K562 (cell line): ENCODE measurements around the gene CPZ. TPM values are rescaled to one million over a fixed set of nuclear protein-coding genes. Genes with fewer than 3 reads are reported as not detected.

ENCODE experiments used
- ATAC-seq: fragments of 200-7000 bp; cut with Tn5 transposase; 3 replicates; pipeline ENCODE4 v1.9.1; 2020; ENCODE audit warnings: moderate library complexity
- BruUV-seq: library from RNA; stranded (reverse); fragments of 400-500 nt; replicated peaks from 2 replicates; lab custom pipeline; 2021; lab: Mats Ljungman, UMichigan
- CTCF ChIA-PET: fragments of 300-600 bp; formaldehyde crosslinking; extraction: SDS; loops from one replicate; lab custom pipeline; 2021; ENCODE audit warnings: low intra/inter-chr PET ratio; lab: Yijun Ruan, JAX
- POLR2A ChIA-PET: fragments of 300-600, 350-650 bp; sonication (Branson Sonifier 250); formaldehyde crosslinking; extraction: SDS; loops from one replicate; lab custom pipeline; 2021; ENCODE audit warnings: antibody characterized with exemption, inconsistent platforms; lab: Yijun Ruan, JAX
- DNase-seq, 4 experiments: peaks; one replicate each; pipeline versions ENCODE4 v3.0.0 to v3.0.0-alpha.2; 2011 to 2018; ENCODE audit warnings: low spot score in 3 of 4, mixed read lengths in 3 of 4; ENCODE audit errors: extremely low read depth in 1 of 4
- FAIRE-seq: peaks from 2 replicates; lab custom pipeline; 2011; peaks lifted over from hg19 to GRCh38; lab: Jason Lieb, UNC
- H2AFZ ChIP-seq: 2 replicates; pipeline ENCODE4 v1.6.0; 2011; ENCODE audit warnings: low read depth, low read length, control low read depth, inconsistent platforms
- H3K27ac ChIP-seq: fragments of 200-600 bp; 3 replicates; pipeline ENCODE4 v1.8.0; 2011; ENCODE audit warnings: low read depth, mild to moderate bottlenecking, control low read depth, inconsistent platforms, low read length, moderate library complexity, mixed read lengths; ENCODE audit errors: extremely low read depth
- H3K27me3 ChIP-seq, 2 experiments: fragments of 300-600 bp in 1 of 2; 2 replicates in 1 of 2; 3 replicates in 1 of 2; pipeline versions ENCODE4 v1.6.0 to v1.8.0; 2011; ENCODE audit warnings: inconsistent platforms in 2 of 2, low read length in 2 of 2, mild to moderate bottlenecking in 1 of 2, mixed read lengths in 1 of 2, moderate library complexity in 1 of 2; ENCODE audit not compliant: control insufficient read depth in 2 of 2, insufficient read depth in 2 of 2
- H3K36me3 ChIP-seq: fragments of 300-600 bp; 3 replicates; pipeline ENCODE4 v1.8.0; 2011; ENCODE audit warnings: mild to moderate bottlenecking, low read length, inconsistent platforms; ENCODE audit not compliant: control insufficient read depth, insufficient read depth
- H3K4me1 ChIP-seq, 2 experiments: fragments of 200-600 bp in 1 of 2; replicated peaks in 1 of 2; 2 replicates in 1 of 2; 3 replicates in 1 of 2; pipeline versions ENCODE4 v1.5.1 to v1.8.0; 2011; ENCODE audit warnings: inconsistent platforms in 2 of 2, low read length in 2 of 2, mild to moderate bottlenecking in 1 of 2, mixed read lengths in 1 of 2, moderate library complexity in 1 of 2; ENCODE audit not compliant: control insufficient read depth in 2 of 2, insufficient read depth in 2 of 2
- H3K4me2 ChIP-seq: 2 replicates; pipeline ENCODE4 v1.6.1; 2011; ENCODE audit warnings: low read length, control low read depth, inconsistent platforms, mixed read lengths; ENCODE audit not compliant: insufficient read depth
- H3K4me3 ChIP-seq: fragments of 200-600 bp; sonication (generic), shearing (Covaris generic); 2 replicates; pipeline ENCODE4 v1.5.1; 2016; ENCODE audit warnings: control low read depth, inconsistent platforms
- H3K79me2 ChIP-seq: fragments of 200-600 bp; 3 replicates; pipeline ENCODE4 v1.8.0; 2011; ENCODE audit warnings: low read length, inconsistent platforms; ENCODE audit not compliant: control insufficient read depth, insufficient read depth
- H3K9ac ChIP-seq, 2 experiments: 2 replicates each; pipeline versions ENCODE4 v1.6.0 to v1.6.1; 2011; ENCODE audit warnings: low read depth in 2 of 2, low read length in 2 of 2, control low read depth in 1 of 2, inconsistent platforms in 1 of 2, mild to moderate bottlenecking in 1 of 2, mixed read lengths in 1 of 2; ENCODE audit not compliant: insufficient read depth in 1 of 2
- H3K9me1 ChIP-seq: one replicate; pipeline ENCODE4 v1.6.0; 2011; ENCODE audit warnings: inconsistent platforms, mild to moderate bottlenecking, low read length, moderate library complexity; ENCODE audit not compliant: control insufficient read depth, insufficient read depth
- H3K9me3 ChIP-seq: replicated peaks from 2 replicates; pipeline ENCODE4 v1.5.1; 2011; ENCODE audit warnings: low read depth, low read length, inconsistent platforms; ENCODE audit not compliant: control insufficient read depth, insufficient read depth
- H4K20me1 ChIP-seq: replicated peaks from 2 replicates; pipeline ENCODE4 v1.6.1; 2011; ENCODE audit warnings: low read length, inconsistent platforms, mixed read lengths; ENCODE audit not compliant: control insufficient read depth, insufficient read depth
- ARNT ChIP-seq, 2 experiments: fragments of 450-650 bp; IDR thresholded peaks; 2 replicates each; pipeline ENCODE4 v1.6.1; 2016; ENCODE audit warnings: mild to moderate bottlenecking in 1 of 2
- FOS ChIP-seq: IDR thresholded peaks from 3 replicates; pipeline ENCODE4 v1.6.1; 2011; ENCODE audit not compliant: insufficient read length; ENCODE audit errors: extremely low read depth
- KAT8 ChIP-seq: fragments of 450-650 bp; IDR thresholded peaks from 2 replicates; pipeline ENCODE4 v1.6.1; 2016; ENCODE audit warnings: low read depth, mild to moderate bottlenecking
- MBD1 ChIP-seq: fragments of 250-450 bp; sonication (Bioruptor Pico); IDR thresholded peaks from 2 replicates; pipeline ENCODE4 v1.8.0; 2022; ENCODE audit warnings: inconsistent platforms
- MXD1 ChIP-seq: fragments of 250-450 bp; sonication (Bioruptor Pico); IDR thresholded peaks from 2 replicates; pipeline ENCODE4 v1.8.0; 2021; ENCODE audit warnings: borderline replicate concordance, mild to moderate bottlenecking, moderate library complexity; ENCODE audit not compliant: poor library complexity, severe bottlenecking
- SETDB1 ChIP-seq: IDR thresholded peaks from one replicate; pipeline ENCODE4 v1.6.1; 2012; ENCODE audit warnings: low read length, control low read depth, inconsistent platforms
- TGIF2 ChIP-seq: sonication (generic); formaldehyde crosslinking; IDR thresholded peaks from 2 replicates; pipeline ENCODE4 v1.8.1; 2022; ENCODE audit warnings: mild to moderate bottlenecking, missing genetic modification reagents, moderate library complexity
- UBTF ChIP-seq, 2 experiments: IDR thresholded peaks; 2 replicates each; pipeline ENCODE4 v1.6.1; 2012; ENCODE audit warnings: improper control_type of control experiment in 2 of 2, low read depth in 2 of 2, low read length in 2 of 2, borderline replicate concordance in 1 of 2
- ZBTB9 ChIP-seq: fragments of 450-650 bp; formaldehyde crosslinking; IDR thresholded peaks from 2 replicates; pipeline ENCODE4 v1.4.0; 2020; ENCODE audit warnings: mild to moderate bottlenecking, moderate library complexity
- ZNF586 ChIP-seq: fragments of 450-650 bp; formaldehyde crosslinking; conservative IDR thresholded peaks from 2 replicates; pipeline ENCODE4 v1.4.0; 2020; ENCODE audit warnings: mild to moderate bottlenecking, moderate library complexity
- ZNF79 ChIP-seq: fragments of 250-450 bp; sonication (Bioruptor Pico); IDR thresholded peaks from 2 replicates; pipeline ENCODE4 v1.4.0; 2020; ENCODE audit warnings: low read depth, mild to moderate bottlenecking, moderate library complexity
- WGBS: fragments of 100-300 bp; shearing (Covaris generic); methylation state at CpG from one replicate; pipeline ENCODE4 v1.1.6; 2016; ENCODE audit warnings: low coverage, mixed read lengths; ENCODE audit not compliant: insufficient coverage; ENCODE audit errors: missing lambda C conversion rate; 5-methylcytosine and 5-hydroxymethylcytosine counted together
- in situ Hi-C: fragments of 300-500 bp; cut with MboI; formaldehyde crosslinking; loops from 4 replicates; pipeline ENCODE4 v1.15.0; 2018; ENCODE audit warnings: inconsistent platforms, mixed read lengths
- intact Hi-C: fragments of 100-400 bp; cut with micrococcal nuclease; formaldehyde crosslinking; loops from 2 replicates; pipeline ENCODE4 v1.14.2; 2022
- polyA plus RNA-seq, 8 experiments: library from polyadenylated mRNA; depleted of rRNA in 4 of 8; stranded (reverse) in 5 of 8; unstranded in 3 of 8; fragments of >200 nt; fragmentation: Nextera tagmentation in 2 of 8; fragmentation: Illumina TruSeq in 1 of 8; extraction: Ambion mirVana in 2 of 8; extraction: Trizol in 1 of 8; gene quantifications; 2 replicates each; pipeline versions ENCODE4 v1.2.1 to v1.2.3, GENCODE V29; 2011 to 2014; ENCODE audit warnings: inconsistent platforms in 1 of 8, missing spikeins in 1 of 8
- total RNA-seq, 7 experiments: library from RNA; depleted of rRNA in 6 of 7; stranded (reverse); fragments of >200 nt in 6 of 7; fragmentation: Illumina TruSeq in 2 of 7; extraction: Trizol in 2 of 7; gene quantifications; 2 replicates each; pipeline versions ENCODE4 v1.2.1 to v1.2.3, GENCODE V29; 2011 to 2021; ENCODE audit warnings: low replicate concordance in 1 of 7

The CPZ gene
- total and polyA plus RNA-seq, 9 of the 15 experiments (the other 6 are each of a cell fraction or from before 2014, with no cell fraction given), result 0.06 to 2.2 (median 1.2) TPM; not detected in 1

- 17% methylated on average over 17 of the region's 17 CpGs for WGBS
- H3K27me3 ChIP-seq, result peaks cover 0 to 18% of the 10 kb centered on the region in 2 experiments; a peak in 3 of 5 replicates
- intact Hi-C loops, result no loop called here
These were observed 37.9 kb upstream of the CPZ start for GRCh38 chr4:8554555-8555100.

More at GRCh38 chr4:8554555-8555100, 37.9 kb upstream of the CPZ start:
- no TSS peak for BruUV-seq
- DNase-seq (no peak), FAIRE-seq (no peak), ATAC-seq (no peak)
- no peaks in the 10 kb centered on the region for H3K9me3 ChIP-seq
- in situ Hi-C loops, result loop anchor here (5.0 kb wide), 1 partner anchor 77 kb away; no protein-coding TSS in a partner anchor
- H3K4me2 ChIP-seq, result no peak overlapping the region
- no peaks in the 10 kb centered on the region for H3K36me3 ChIP-seq
- H3K79me2 ChIP-seq, result no peaks in the 10 kb centered on the region
- H2AFZ ChIP-seq, result no peak overlapping the region
- H4K20me1 ChIP-seq, result no peaks in the 10 kb centered on the region; the same call in 1 of the 2 replicates
- no peaks in the 10 kb centered on the region for H3K9me1 ChIP-seq
- no peak overlapping the region for H3K27ac ChIP-seq
- no peak overlapping the region for H3K9ac ChIP-seq
- peaks cover 2 to 9% of the 10 kb centered on the region in 2 experiments for H3K4me1 ChIP-seq
- CTCF ChIA-PET, result no interaction called here
- POLR2A ChIA-PET, result interaction anchor here (2.0 kb wide), 1 partner anchor 38 kb away, joined by 6 read pairs; the partner anchor contains the start of gene CPZ
- TF ChIP-seq TGIF2 (CRISPR knock-in tag), result no peak
- no peak for TF ChIP-seq SETDB1
- TF ChIP-seq ZNF586, result no peak
- no peak for TF ChIP-seq MXD1 (CRISPR knock-in tag)
- TF ChIP-seq FOS, result no peak
- TF ChIP-seq ARNT (IDR thresholded peaks at IDR 0.05), result no peak
- TF ChIP-seq MBD1 (CRISPR knock-in tag), result no peak
- TF ChIP-seq ZBTB9 (CRISPR knock-in tag), result no peak
- TF ChIP-seq KAT8, result no peak
- no peak for TF ChIP-seq UBTF (IDR thresholded peaks at IDR 0.05; ENCODE audit: borderline replicate concordance in 1 of 2, low read depth in 2 of 2, low read length in 2 of 2)
- no peak for TF ChIP-seq ZNF79 (CRISPR knock-in tag)
- no peak overlapping the region for H3K4me3 ChIP-seq
